ENCODE data around the gene CD24. TPM values are rescaled to one million over a fixed set of nuclear protein-coding genes. Genes with fewer than 3 reads are reported as not detected.

CD24 gene
- total RNA-seq, 1 experiment from 2014 or later, result 937 TPM

DNA sequence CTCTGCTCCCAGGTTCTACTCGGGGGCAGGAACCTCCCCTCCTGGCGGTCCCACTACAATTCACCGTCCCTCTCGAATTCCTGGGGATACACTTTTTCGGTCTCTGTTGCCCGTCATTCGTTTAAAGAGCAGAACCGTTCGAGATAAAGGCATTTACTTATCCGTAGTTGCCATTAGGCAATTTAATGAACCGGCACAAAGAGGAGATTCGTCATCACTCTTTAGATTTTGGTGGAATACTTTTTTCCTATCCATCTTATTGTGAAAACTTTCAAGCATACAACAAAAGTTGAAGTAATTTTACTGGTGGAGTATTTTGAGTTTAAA lies 1.2 kb upstream of the CD24 start (continued):
- no peak for TF ChIP-seq EMX1 (CRISPR knock-in tag; IDR thresholded peaks at IDR 0.05)
- TF ChIP-seq, protein P1, sequence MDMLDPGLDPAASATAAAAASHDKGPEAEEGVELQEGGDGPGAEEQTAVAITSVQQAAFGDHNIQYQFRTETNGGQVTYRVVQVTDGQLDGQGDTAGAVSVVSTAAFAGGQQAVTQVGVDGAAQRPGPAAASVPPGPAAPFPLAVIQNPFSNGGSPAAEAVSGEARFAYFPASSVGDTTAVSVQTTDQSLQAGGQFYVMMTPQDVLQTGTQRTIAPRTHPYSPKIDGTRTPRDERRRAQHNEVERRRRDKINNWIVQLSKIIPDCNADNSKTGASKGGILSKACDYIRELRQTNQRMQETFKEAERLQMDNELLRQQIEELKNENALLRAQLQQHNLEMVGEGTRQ (CRISPR knock-in tag; IDR thresholded peaks at IDR 0.05), result no peak
- TF ChIP-seq, protein P2, sequence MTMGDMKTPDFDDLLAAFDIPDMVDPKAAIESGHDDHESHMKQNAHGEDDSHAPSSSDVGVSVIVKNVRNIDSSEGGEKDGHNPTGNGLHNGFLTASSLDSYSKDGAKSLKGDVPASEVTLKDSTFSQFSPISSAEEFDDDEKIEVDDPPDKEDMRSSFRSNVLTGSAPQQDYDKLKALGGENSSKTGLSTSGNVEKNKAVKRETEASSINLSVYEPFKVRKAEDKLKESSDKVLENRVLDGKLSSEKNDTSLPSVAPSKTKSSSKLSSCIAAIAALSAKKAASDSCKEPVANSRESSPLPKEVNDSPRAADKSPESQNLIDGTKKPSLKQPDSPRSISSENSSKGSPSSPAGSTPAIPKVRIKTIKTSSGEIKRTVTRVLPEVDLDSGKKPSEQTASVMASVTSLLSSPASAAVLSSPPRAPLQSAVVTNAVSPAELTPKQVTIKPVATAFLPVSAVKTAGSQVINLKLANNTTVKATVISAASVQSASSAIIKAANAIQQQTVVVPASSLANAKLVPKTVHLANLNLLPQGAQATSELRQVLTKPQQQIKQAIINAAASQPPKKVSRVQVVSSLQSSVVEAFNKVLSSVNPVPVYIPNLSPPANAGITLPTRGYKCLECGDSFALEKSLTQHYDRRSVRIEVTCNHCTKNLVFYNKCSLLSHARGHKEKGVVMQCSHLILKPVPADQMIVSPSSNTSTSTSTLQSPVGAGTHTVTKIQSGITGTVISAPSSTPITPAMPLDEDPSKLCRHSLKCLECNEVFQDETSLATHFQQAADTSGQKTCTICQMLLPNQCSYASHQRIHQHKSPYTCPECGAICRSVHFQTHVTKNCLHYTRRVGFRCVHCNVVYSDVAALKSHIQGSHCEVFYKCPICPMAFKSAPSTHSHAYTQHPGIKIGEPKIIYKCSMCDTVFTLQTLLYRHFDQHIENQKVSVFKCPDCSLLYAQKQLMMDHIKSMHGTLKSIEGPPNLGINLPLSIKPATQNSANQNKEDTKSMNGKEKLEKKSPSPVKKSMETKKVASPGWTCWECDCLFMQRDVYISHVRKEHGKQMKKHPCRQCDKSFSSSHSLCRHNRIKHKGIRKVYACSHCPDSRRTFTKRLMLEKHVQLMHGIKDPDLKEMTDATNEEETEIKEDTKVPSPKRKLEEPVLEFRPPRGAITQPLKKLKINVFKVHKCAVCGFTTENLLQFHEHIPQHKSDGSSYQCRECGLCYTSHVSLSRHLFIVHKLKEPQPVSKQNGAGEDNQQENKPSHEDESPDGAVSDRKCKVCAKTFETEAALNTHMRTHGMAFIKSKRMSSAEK (CRISPR knock-in tag; IDR thresholded peaks at IDR 0.05; ENCODE audit: borderline replicate concordance), result no peak
- TF ChIP-seq HMGA2 (CRISPR knock-in tag; IDR thresholded peaks at IDR 0.05), result no peak
- no peak for TF ChIP-seq GTF2I (CRISPR knock-in tag; conservative IDR thresholded peaks at IDR 0.05)
- TF ChIP-seq, protein P3, sequence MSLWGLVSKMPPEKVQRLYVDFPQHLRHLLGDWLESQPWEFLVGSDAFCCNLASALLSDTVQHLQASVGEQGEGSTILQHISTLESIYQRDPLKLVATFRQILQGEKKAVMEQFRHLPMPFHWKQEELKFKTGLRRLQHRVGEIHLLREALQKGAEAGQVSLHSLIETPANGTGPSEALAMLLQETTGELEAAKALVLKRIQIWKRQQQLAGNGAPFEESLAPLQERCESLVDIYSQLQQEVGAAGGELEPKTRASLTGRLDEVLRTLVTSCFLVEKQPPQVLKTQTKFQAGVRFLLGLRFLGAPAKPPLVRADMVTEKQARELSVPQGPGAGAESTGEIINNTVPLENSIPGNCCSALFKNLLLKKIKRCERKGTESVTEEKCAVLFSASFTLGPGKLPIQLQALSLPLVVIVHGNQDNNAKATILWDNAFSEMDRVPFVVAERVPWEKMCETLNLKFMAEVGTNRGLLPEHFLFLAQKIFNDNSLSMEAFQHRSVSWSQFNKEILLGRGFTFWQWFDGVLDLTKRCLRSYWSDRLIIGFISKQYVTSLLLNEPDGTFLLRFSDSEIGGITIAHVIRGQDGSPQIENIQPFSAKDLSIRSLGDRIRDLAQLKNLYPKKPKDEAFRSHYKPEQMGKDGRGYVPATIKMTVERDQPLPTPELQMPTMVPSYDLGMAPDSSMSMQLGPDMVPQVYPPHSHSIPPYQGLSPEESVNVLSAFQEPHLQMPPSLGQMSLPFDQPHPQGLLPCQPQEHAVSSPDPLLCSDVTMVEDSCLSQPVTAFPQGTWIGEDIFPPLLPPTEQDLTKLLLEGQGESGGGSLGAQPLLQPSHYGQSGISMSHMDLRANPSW (CRISPR knock-in tag; conservative IDR thresholded peaks at IDR 0.05; ENCODE audit: low read depth), result no peak
- TF ChIP-seq, protein P4, sequence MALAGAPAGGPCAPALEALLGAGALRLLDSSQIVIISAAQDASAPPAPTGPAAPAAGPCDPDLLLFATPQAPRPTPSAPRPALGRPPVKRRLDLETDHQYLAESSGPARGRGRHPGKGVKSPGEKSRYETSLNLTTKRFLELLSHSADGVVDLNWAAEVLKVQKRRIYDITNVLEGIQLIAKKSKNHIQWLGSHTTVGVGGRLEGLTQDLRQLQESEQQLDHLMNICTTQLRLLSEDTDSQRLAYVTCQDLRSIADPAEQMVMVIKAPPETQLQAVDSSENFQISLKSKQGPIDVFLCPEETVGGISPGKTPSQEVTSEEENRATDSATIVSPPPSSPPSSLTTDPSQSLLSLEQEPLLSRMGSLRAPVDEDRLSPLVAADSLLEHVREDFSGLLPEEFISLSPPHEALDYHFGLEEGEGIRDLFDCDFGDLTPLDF (CRISPR knock-in tag; IDR thresholded peaks at IDR 0.05), result no peak
- TF ChIP-seq, protein P5, sequence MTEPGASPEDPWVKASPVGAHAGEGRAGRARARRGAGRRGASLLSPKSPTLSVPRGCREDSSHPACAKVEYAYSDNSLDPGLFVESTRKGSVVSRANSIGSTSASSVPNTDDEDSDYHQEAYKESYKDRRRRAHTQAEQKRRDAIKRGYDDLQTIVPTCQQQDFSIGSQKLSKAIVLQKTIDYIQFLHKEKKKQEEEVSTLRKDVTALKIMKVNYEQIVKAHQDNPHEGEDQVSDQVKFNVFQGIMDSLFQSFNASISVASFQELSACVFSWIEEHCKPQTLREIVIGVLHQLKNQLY (CRISPR knock-in tag; IDR thresholded peaks at IDR 0.05), result no peak
- TF ChIP-seq, protein P6, sequence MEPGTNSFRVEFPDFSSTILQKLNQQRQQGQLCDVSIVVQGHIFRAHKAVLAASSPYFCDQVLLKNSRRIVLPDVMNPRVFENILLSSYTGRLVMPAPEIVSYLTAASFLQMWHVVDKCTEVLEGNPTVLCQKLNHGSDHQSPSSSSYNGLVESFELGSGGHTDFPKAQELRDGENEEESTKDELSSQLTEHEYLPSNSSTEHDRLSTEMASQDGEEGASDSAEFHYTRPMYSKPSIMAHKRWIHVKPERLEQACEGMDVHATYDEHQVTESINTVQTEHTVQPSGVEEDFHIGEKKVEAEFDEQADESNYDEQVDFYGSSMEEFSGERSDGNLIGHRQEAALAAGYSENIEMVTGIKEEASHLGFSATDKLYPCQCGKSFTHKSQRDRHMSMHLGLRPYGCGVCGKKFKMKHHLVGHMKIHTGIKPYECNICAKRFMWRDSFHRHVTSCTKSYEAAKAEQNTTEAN (CRISPR knock-in tag; IDR thresholded peaks at IDR 0.05), result no peak
- no peak for TF ChIP-seq ZNF232 (CRISPR knock-in tag; IDR thresholded peaks at IDR 0.05)

DNA sequence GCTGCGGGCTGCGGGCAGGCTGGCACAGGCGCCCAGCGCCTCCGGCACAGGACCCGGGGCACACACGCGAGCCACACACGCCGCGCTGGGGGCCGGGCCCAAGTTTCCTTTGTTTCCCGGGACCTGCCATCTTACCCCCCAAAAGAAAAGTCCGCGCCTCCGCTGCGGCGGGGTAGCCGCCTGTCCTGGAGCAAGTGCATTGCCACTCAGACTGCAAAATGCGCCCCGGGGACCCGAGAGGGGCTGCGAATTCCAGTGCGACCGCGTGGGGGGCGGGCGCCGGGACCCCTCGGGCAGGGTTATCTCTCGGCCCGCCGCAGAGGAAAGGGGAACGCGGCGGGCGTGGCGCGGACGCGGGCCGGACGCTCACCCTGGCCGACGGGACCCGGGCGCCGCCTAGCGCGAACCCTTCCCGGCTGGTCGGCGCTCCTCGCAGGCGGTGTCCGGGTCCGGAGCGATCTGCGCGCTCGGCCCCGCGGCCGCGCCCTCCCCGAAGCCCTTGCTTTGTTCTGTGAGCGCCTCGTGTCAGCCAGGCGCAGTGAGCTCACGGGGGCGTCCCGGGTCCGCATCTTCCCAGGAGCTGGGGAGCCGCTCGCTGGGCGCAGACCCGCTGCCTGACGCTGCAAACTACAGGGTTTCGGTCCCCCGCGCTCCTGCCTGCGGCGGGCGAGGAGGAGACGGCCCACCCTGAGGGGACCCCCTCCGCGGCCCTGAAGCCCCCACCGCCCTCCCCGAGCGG lies 639 bp upstream of the CD24 start:
- Mint-ChIP-seq H3K36me3 (peaks cover 32% of the 10 kb centered on the region), H3K9me3 (no peaks in the 10 kb centered on the region), H3K4me3 (peak overlapping the region; percentile 75), H3K27me3 (ENCODE audit: low read depth) (no peaks in the 10 kb centered on the region), H3K27ac (no peak overlapping the region), H3K4me1 (peaks cover 49% of the 10 kb centered on the region)
- ChIA-PET CTCF (no interaction called here), POLR2A (no interaction called here)
- peak; percentile 73 for DNase-seq (ENCODE audit: low spot score)
- ATAC-seq, result peak; percentile 42
- TF ChIP-seq, protein P4 (CRISPR knock-in tag; IDR thresholded peaks at IDR 0.05), result no peak
- TF ChIP-seq, protein P7, sequence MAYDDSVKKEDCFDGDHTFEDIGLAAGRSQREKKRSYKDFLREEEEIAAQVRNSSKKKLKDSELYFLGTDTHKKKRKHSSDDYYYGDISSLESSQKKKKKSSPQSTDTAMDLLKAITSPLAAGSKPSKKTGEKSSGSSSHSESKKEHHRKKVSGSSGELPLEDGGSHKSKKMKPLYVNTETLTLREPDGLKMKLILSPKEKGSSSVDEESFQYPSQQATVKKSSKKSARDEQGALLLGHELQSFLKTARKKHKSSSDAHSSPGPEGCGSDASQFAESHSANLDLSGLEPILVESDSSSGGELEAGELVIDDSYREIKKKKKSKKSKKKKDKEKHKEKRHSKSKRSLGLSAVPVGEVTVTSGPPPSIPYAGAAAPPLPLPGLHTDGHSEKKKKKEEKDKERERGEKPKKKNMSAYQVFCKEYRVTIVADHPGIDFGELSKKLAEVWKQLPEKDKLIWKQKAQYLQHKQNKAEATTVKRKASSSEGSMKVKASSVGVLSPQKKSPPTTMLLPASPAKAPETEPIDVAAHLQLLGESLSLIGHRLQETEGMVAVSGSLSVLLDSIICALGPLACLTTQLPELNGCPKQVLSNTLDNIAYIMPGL (CRISPR knock-in tag; IDR thresholded peaks at IDR 0.05), result peak; percentile 58
- 0 out of 2 replicates have a peak, but pooled peaks have one; percentile 48 for TF ChIP-seq ZNF263 (CRISPR knock-in tag; IDR thresholded peaks at IDR 0.05; ENCODE audit: low read depth)
- TF ChIP-seq, protein P8, sequence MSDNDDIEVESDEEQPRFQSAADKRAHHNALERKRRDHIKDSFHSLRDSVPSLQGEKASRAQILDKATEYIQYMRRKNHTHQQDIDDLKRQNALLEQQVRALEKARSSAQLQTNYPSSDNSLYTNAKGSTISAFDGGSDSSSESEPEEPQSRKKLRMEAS (CRISPR knock-in tag; IDR thresholded peaks at IDR 0.05), result peak; percentile 64; the same call in 1 of the 2 replicates
- TF ChIP-seq MXD4 (CRISPR knock-in tag; IDR thresholded peaks at IDR 0.05; ENCODE audit: borderline replicate concordance), result no peak
- TF ChIP-seq ZBTB21 (CRISPR knock-in tag; IDR thresholded peaks at IDR 0.05; ENCODE audit: borderline replicate concordance), result 0 out of 2 replicates have a peak, but pooled peaks have one; percentile 42
- TF ChIP-seq FOXP1 (CRISPR knock-in tag; IDR thresholded peaks at IDR 0.05; ENCODE audit: borderline replicate concordance), result 0 out of 2 replicates have a peak, but pooled peaks have one; percentile 20
- TF ChIP-seq, protein P9, sequence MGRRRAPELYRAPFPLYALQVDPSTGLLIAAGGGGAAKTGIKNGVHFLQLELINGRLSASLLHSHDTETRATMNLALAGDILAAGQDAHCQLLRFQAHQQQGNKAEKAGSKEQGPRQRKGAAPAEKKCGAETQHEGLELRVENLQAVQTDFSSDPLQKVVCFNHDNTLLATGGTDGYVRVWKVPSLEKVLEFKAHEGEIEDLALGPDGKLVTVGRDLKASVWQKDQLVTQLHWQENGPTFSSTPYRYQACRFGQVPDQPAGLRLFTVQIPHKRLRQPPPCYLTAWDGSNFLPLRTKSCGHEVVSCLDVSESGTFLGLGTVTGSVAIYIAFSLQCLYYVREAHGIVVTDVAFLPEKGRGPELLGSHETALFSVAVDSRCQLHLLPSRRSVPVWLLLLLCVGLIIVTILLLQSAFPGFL (CRISPR knock-in tag; IDR thresholded peaks at IDR 0.05; ENCODE audit: borderline replicate concordance), result no peak
- TF ChIP-seq NFE2L1 (CRISPR knock-in tag; IDR thresholded peaks at IDR 0.05), result 0 out of 2 replicates have a peak, but pooled peaks have one; percentile 37
